Muscle of leg (tissue), 11 donors: ENCODE data around the gene TSEN2. TPM values are rescaled to one million over a fixed set of nuclear protein-coding genes. Genes with fewer than 3 reads are reported as not detected.
"Not testable (repeated sequence)": the region's sequence is repeated elsewhere in the genome, so short reads cannot be mapped to it uniquely, and the experiment has no call there.

Source experiments
- DNase-seq: peaks from one replicate; pipeline ENCODE4 v3.0.0; 2013
- H3K27ac ChIP-seq: one replicate; pipeline ENCODE4 v1.5.1; 2013; ENCODE audit warnings: mild to moderate bottlenecking, low read length, control low read depth
- H3K27me3 ChIP-seq: one replicate; pipeline ENCODE4 v1.6.1; 2013; ENCODE audit warnings: low read length; ENCODE audit not compliant: control insufficient read depth, insufficient read depth
- H3K36me3 ChIP-seq: one replicate; pipeline ENCODE4 v1.6.1; 2013; ENCODE audit warnings: low read length; ENCODE audit not compliant: control insufficient read depth, insufficient read depth
- H3K4me1 ChIP-seq: one replicate; pipeline ENCODE4 v1.6.1; 2013; ENCODE audit warnings: low read length; ENCODE audit not compliant: control insufficient read depth, insufficient read depth
- H3K4me3 ChIP-seq: one replicate; pipeline ENCODE4 v1.5.1; 2013; ENCODE audit warnings: low read length, control low read depth
- H3K9me3 ChIP-seq: replicated peaks from 2 replicates; pipeline ENCODE4 v1.6.1; 2013; ENCODE audit warnings: low read depth, low read length; ENCODE audit not compliant: control insufficient read depth
- WGBS: methylation state at CpG from one replicate; pipeline ENCODE4 v1.1.5; 2013; ENCODE audit warnings: missing lambda C conversion rate; ENCODE audit not compliant: insufficient coverage; 5-methylcytosine and 5-hydroxymethylcytosine counted together
- polyA plus RNA-seq, 8 donors: library from polyadenylated mRNA; unstranded; fragments of 120-200 nt; gene quantifications; one replicate each; pipeline versions ENCODE4 v1.2.1 to v1.2.3, GENCODE V29; 2013; ENCODE audit warnings: inconsistent platforms in 1 of 8, low replicate concordance in 1 of 8; ENCODE audit not compliant: insufficient read length in 8 of 8, insufficient read depth in 1 of 8
- total RNA-seq: library from RNA; stranded (reverse); fragments of 120-200 nt; gene quantifications from one replicate; pipeline ENCODE4 v1.2.4, GENCODE V29; 2013

TSEN2 gene
- total and polyA plus RNA-seq, 9 donors: 7.8 to 16.4 (median 11.2) TPM

DNA sequence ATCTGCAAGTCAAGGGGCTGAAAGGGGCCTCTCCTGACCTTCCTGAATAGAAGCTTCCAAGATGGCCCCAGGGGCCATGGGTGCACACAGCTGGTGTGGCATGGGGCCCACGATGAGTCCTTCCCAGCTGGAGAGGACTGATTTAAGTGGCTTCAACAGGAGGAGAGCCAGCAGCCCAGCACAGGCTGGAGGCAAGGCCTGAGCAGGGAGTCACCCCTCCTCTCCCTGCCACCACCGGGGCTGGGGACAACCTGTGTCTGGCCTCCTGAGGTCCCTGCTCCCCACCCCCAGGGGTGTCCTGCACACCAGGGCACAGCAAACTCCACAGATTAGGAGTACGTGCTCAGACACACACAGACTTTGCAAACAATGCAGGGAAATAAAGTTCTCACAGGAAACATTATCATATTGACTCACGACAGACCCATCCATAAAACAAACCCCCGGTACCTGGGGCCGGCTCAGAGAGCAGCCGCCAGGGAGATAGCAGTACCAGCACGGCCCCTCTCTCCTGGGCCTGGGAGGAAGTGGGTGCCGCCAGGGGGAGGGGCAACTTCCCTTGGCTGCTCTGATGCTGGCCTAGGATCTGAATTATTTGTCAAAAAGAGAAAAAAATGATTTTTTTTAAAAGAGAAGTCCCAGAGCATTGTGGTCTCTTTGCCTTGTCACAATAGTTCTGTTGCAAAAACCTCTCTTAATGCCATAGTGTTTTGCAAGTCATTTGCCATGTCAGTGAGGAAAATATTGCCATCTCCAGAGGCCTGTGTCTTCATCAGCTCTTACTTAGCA is 21.9 kb upstream of the TSEN2 start:
- H3K9me3 ChIP-seq: no peaks in the 10 kb centered on the region
- DNase-seq: no peak
- no peak overlapping the region for H3K4me3 ChIP-seq
- no peaks in the 10 kb centered on the region for H3K36me3 ChIP-seq
- H3K27ac ChIP-seq: no peak overlapping the region
- H3K4me1 ChIP-seq: peaks cover 8% of the 10 kb centered on the region
- no peaks in the 10 kb centered on the region for H3K27me3 ChIP-seq
- WGBS: 27% methylated on average over 6 of the region's 9 CpGs

GRCh38 chr3:12463686-12464085 is 20.6 kb upstream of the TSEN2 start:
- DNase-seq: no peak
- H3K27ac ChIP-seq: no peak overlapping the region
- WGBS: no CpG with 5 or more reads among the region's 1 CpG
- no peaks in the 10 kb centered on the region for H3K36me3 ChIP-seq
- no peak overlapping the region for H3K4me3 ChIP-seq
- no peaks in the 10 kb centered on the region for H3K9me3 ChIP-seq
- no peaks in the 10 kb centered on the region for H3K27me3 ChIP-seq
- H3K4me1 ChIP-seq: peaks cover 8% of the 10 kb centered on the region

DNA sequence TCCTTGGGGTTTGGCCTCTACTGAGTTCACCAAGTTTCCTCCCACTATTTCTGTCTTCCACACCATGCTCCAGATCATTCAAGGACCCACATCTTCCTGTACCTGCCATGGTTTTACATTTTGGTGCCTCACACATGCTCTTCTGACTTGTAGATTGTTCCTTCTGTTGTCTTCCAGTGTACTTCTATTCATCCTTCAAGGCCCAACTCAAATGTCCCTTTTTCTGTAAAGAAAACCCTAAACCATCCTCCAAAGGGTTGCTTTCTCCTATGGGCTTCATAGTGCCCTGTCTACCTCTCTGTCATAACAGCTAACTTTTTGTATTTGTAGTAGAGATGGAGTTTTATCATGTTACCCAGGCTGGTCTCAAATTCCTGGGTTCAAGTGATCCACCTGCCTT is 20.1 kb upstream of the TSEN2 start:
- no peak overlapping the region for H3K27ac ChIP-seq
- DNase-seq: no peak
- no peaks in the 10 kb centered on the region for H3K27me3 ChIP-seq
- H3K9me3 ChIP-seq: no peaks in the 10 kb centered on the region
- peaks cover 8% of the 10 kb centered on the region for H3K4me1 ChIP-seq
- H3K4me3 ChIP-seq: no peak overlapping the region
- no peaks in the 10 kb centered on the region for H3K36me3 ChIP-seq

GRCh38 chr3:12465151-12465835 is 19.0 kb upstream of the TSEN2 start:
- Histone ChIP-seq H3K27me3 (no peaks in the 10 kb centered on the region), H3K9me3 (no peaks in the 10 kb centered on the region), H3K4me3 (no peak overlapping the region), H3K4me1 (peaks cover 8% of the 10 kb centered on the region), H3K27ac (no peak overlapping the region), H3K36me3 (no peaks in the 10 kb centered on the region)
- WGBS: 93% methylated on average over 7 of the region's 18 CpGs
- no peak for DNase-seq

- no peak for DNase-seq
- whole genome bisulfite sequencing: 23% methylated on average over 4 of the region's 4 CpGs
- Histone ChIP-seq H3K36me3 (no peaks in the 10 kb centered on the region), H3K27me3 (no peaks in the 10 kb centered on the region), H3K4me1 (peaks cover 8% of the 10 kb centered on the region), H3K27ac (no peak overlapping the region), H3K9me3 (no peaks in the 10 kb centered on the region), H3K4me3 (no peak overlapping the region)
Observed at GRCh38 chr3:12465836-12466225, 18.4 kb upstream of the TSEN2 start.

- WGBS: 100% methylated on average over 1 of the region's 2 CpGs
- no peak for DNase-seq
- H3K27me3 ChIP-seq: peaks cover 3% of the 10 kb centered on the region
Observed at GRCh38 chr3:12467746-12468145, 16.5 kb upstream of the TSEN2 start.

DNA sequence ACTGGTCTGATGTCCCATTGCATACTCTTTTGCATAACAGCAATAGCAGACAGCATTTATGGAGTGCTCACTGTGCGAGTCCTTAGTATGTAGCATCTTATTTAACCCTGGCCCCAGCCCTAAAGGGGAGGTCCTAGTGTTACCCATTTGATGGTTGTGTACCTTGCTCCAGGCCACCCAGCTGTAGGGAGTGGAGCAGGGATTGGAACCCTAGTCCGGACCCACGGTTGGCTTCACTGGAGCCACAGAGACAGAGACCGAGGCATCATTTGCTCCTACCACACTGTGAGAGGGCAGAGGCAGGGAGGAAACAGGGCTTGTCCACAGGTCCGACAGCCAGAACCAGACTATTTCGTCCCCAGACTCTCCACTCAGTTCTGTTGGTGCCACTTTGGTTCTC is 16.0 kb upstream of the TSEN2 start:
- H3K9me3 ChIP-seq: no peaks in the 10 kb centered on the region
- 93% methylated on average over 5 of the region's 6 CpGs for WGBS
- peaks cover 7% of the 10 kb centered on the region for H3K27me3 ChIP-seq
- no peak overlapping the region for H3K4me3 ChIP-seq
- peaks cover 7% of the 10 kb centered on the region for H3K4me1 ChIP-seq
- no peaks in the 10 kb centered on the region for H3K36me3 ChIP-seq
- DNase-seq: no peak
- no peak overlapping the region for H3K27ac ChIP-seq

More at GRCh38 chr3:12467746-12468145, 16.5 kb upstream of the TSEN2 start:
- Histone ChIP-seq H3K27ac (no peak overlapping the region), H3K36me3 (no peaks in the 10 kb centered on the region), H3K4me3 (no peak overlapping the region), H3K4me1 (peaks cover 3% of the 10 kb centered on the region), H3K9me3 (no peaks in the 10 kb centered on the region)

GRCh38 chr3:12468757-12469156 is 15.5 kb upstream of the TSEN2 start:
- H3K27ac ChIP-seq: no peak overlapping the region
- H3K9me3 ChIP-seq: no peaks in the 10 kb centered on the region
- DNase-seq: no peak
- H3K36me3 ChIP-seq: no peaks in the 10 kb centered on the region
- no peak overlapping the region for H3K4me3 ChIP-seq
- H3K27me3 ChIP-seq: peaks cover 7% of the 10 kb centered on the region
- H3K4me1 ChIP-seq: peaks cover 11% of the 10 kb centered on the region
- WGBS: 45% methylated on average over 2 of the region's 2 CpGs

DNA sequence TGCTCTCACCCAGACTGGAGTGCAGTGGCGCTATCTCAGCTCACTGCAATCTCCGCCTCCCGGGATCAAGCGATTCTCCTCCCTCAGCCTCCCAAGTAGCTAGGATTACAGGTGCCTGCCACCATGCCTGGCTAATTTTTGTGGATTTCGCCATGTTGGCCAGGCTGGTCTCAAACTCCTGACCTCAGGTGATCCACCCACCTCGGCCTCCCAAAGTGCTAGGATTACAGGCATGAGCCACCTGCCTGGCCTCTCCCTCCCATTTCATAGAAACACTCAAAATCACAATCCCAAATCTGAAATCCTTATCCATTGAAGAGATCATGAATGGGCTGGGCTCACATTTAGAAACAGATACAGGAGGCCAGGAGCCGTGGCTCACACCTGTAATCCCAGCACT is 15.1 kb upstream of the TSEN2 start:
- H3K4me1 ChIP-seq: peaks cover 14% of the 10 kb centered on the region
- not testable (repeated sequence) for H3K9me3 ChIP-seq, H3K27me3 ChIP-seq, H3K27ac ChIP-seq, H3K36me3 ChIP-seq, DNase-seq, H3K4me3 ChIP-seq
- 80% methylated on average over 5 of the region's 7 CpGs for WGBS

DNA sequence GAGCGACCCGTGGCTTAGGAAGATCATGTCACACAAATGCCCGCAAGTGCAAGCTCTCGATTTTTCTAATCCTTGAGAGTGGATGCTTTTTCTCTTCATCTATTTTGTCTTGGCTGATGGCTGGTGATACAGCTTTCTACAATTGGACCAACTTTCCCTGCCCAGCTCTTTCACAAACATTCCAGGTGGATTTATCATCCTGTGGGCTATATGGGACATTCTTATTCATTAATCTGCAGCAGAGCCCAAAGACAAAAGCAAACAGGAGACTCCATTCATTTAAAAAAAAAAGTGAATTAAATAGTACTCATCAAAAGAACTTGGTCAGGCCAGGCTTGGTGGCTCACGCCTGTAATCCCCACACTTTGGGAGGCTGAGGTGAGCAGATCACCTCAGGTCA is 14.2 kb upstream of the TSEN2 start:
- Histone ChIP-seq H3K9me3 (no peaks in the 10 kb centered on the region), H3K36me3 (no peaks in the 10 kb centered on the region), H3K4me3 (no peak overlapping the region), H3K4me1 (peaks cover 14% of the 10 kb centered on the region), H3K27me3 (peaks cover 7% of the 10 kb centered on the region), H3K27ac (no peak overlapping the region)
- 89% methylated on average over 1 of the region's 5 CpGs for WGBS
- DNase-seq: no peak
